HCT116 (cell line): ENCODE data around the gene FAM241A. TPM values are rescaled to one million over a fixed set of nuclear protein-coding genes. Genes with fewer than 3 reads are reported as not detected.

Source experiments
- ATAC-seq: fragments of 200-7000 bp; cut with Tn5 transposase; 2 replicates; pipeline ENCODE4 v1.9.1; 2020; ENCODE audit warnings: mild to moderate bottlenecking, moderate library complexity
- BruUV-seq: library from RNA; stranded (reverse); fragments of 400-500 nt; replicated peaks from 2 replicates; lab custom pipeline; 2021; lab: Mats Ljungman, UMichigan
- CTCF ChIA-PET: fragments of 300-600 bp; sonication (Branson Sonifier 250); formaldehyde crosslinking; loops from one replicate; lab custom pipeline; 2021; ENCODE audit warnings: antibody characterized with exemption; lab: Charles Lee
- POLR2A ChIA-PET: fragments of 300-600, 350-600 bp; sonication (Branson Sonifier 250); formaldehyde crosslinking; loops from one replicate; lab custom pipeline; 2021; ENCODE audit warnings: antibody characterized with exemption; lab: Charles Lee
- RAD21 ChIA-PET, 2 experiments: fragments of 300-600 bp; sonication (Branson Sonifier 250); formaldehyde crosslinking; loops; one replicate each; lab custom pipeline; 2023; ENCODE audit warnings: low total read pairs in 2 of 2; ENCODE audit not compliant: uncharacterized antibody in 2 of 2, unreplicated experiment in 2 of 2, low non-redundant PET in 1 of 2; lab: Charles Lee
- DNase-seq: peaks from one replicate; pipeline ENCODE4 v3.0.0-alpha.2; 2010; ENCODE audit warnings: low read depth, low spot score
- H2AFZ ChIP-seq: fragments of 200-600 bp; shearing (Covaris generic), sonication (generic); 2 replicates; pipeline ENCODE4 v1.6.1; 2017; ENCODE audit warnings: low read depth, mixed run types, mixed read lengths, antibody characterized with exemption, low read length; ENCODE audit not compliant: poor library complexity, severe bottlenecking
- H3K27ac ChIP-seq: 2 replicates; pipeline ENCODE4 v1.5.1; 2012; ENCODE audit warnings: low read depth, low read length
- H3K27me3 ChIP-seq: fragments of 200-600 bp; sonication (generic); 2 replicates; pipeline ENCODE4 v1.6.1; 2016; ENCODE audit warnings: mixed run types, low read length, mixed read lengths; ENCODE audit not compliant: insufficient read depth
- H3K36me3 ChIP-seq, 2 experiments: fragments of 200-500 bp in 1 of 2; fragments of 200-600 bp in 1 of 2; sonication (Bioruptor generic) in 1 of 2; sonication (generic) in 1 of 2; 2 replicates each; pipeline versions ENCODE4 v1.5.1 to v1.6.1; 2014 to 2016; ENCODE audit warnings: low read length in 2 of 2, inconsistent platforms in 1 of 2, mixed read lengths in 1 of 2, mixed run types in 1 of 2; ENCODE audit not compliant: insufficient read depth in 2 of 2, control insufficient read depth in 1 of 2
- H3K4me1 ChIP-seq, 2 experiments: fragments of 200-600 bp in 1 of 2; sonication (generic) in 1 of 2; 2 replicates each; pipeline versions ENCODE4 v1.5.1 to v1.6.1; 2012 to 2017; ENCODE audit warnings: low read length in 2 of 2, inconsistent platforms in 1 of 2, mild to moderate bottlenecking in 1 of 2, mixed read lengths in 1 of 2, mixed run types in 1 of 2, moderate library complexity in 1 of 2; ENCODE audit not compliant: insufficient read depth in 2 of 2, control insufficient read depth in 1 of 2
- H3K4me2 ChIP-seq: fragments of 200-600 bp; sonication (generic); 2 replicates; pipeline ENCODE4 v1.6.1; 2017; ENCODE audit warnings: mixed run types, low read length, mixed read lengths
- H3K4me3 ChIP-seq, 2 experiments: fragments of 200-600 bp in 1 of 2; sonication (generic) in 1 of 2; replicated peaks in 1 of 2; 2 replicates each; pipeline ENCODE4 v1.5.1; 2011 to 2016; ENCODE audit warnings: low read length in 2 of 2, control low read depth in 1 of 2, low read depth in 1 of 2, mild to moderate bottlenecking in 1 of 2, mixed read lengths in 1 of 2, mixed run types in 1 of 2
- H3K79me2 ChIP-seq: fragments of 200-600 bp; sonication (generic); 2 replicates; pipeline ENCODE4 v1.6.1; 2017; ENCODE audit warnings: mild to moderate bottlenecking, mixed run types, low read length, moderate library complexity, mixed read lengths; ENCODE audit not compliant: insufficient read depth
- H3K9ac ChIP-seq: fragments of 200-600 bp; sonication (generic); 2 replicates; pipeline ENCODE4 v1.6.1; 2016; ENCODE audit warnings: low read length, mixed read lengths
- H3K9me2 ChIP-seq: fragments of 200-600 bp; sonication (generic), shearing (Covaris generic); 2 replicates; pipeline ENCODE4 v1.6.1; 2017; ENCODE audit warnings: mixed run types, mild to moderate bottlenecking, moderate library complexity; ENCODE audit not compliant: insufficient read depth
- H3K9me3 ChIP-seq, 2 experiments: fragments of 200-500 bp in 1 of 2; fragments of 200-600 bp in 1 of 2; sonication (Bioruptor generic) in 1 of 2; sonication (generic) in 1 of 2; 2 replicates each; pipeline ENCODE4 v1.6.1; 2014 to 2017; ENCODE audit warnings: low read length in 2 of 2, mixed read lengths in 2 of 2, inconsistent platforms in 1 of 2, low read depth in 1 of 2, mild to moderate bottlenecking in 1 of 2, mixed run types in 1 of 2, moderate library complexity in 1 of 2; ENCODE audit not compliant: control insufficient read depth in 1 of 2, insufficient read depth in 1 of 2
- H4K20me1 ChIP-seq: fragments of 200-600 bp; sonication (generic), shearing (Covaris generic); 2 replicates; pipeline ENCODE4 v1.6.1; 2017; ENCODE audit warnings: mixed run types, mild to moderate bottlenecking, moderate library complexity; ENCODE audit not compliant: insufficient read depth
- CBX3 ChIP-seq: IDR thresholded peaks from 2 replicates; pipeline ENCODE4 v1.6.1; 2012; ENCODE audit warnings: low read depth
- EGR1 ChIP-seq: IDR thresholded peaks from 2 replicates; pipeline ENCODE4 v1.6.1; 2012; ENCODE audit warnings: low read depth
- ELF1 ChIP-seq: IDR thresholded peaks from 2 replicates; pipeline ENCODE4 v1.6.1; 2012; ENCODE audit warnings: low read depth, borderline replicate concordance
- EZH2phosphoT487 ChIP-seq: fragments of 200-600 bp; IDR thresholded peaks from 2 replicates; pipeline ENCODE4 v1.6.1; 2018; ENCODE audit warnings: antibody characterized with exemption, borderline replicate concordance
- FOSL1 ChIP-seq: IDR thresholded peaks from 2 replicates; pipeline ENCODE4 v1.6.1; 2012; ENCODE audit warnings: low read depth
- JUND ChIP-seq: IDR thresholded peaks from 2 replicates; pipeline ENCODE4 v1.6.1; 2012
- POLR2AphosphoS5 ChIP-seq: IDR thresholded peaks from 2 replicates; pipeline ENCODE4 v1.6.1; 2011; ENCODE audit warnings: mild to moderate bottlenecking, low read depth, low read length, moderate library complexity
- RAD21 ChIP-seq: IDR thresholded peaks from 2 replicates; pipeline ENCODE4 v1.6.1; 2012; ENCODE audit warnings: low read depth, mild to moderate bottlenecking
- SIN3A ChIP-seq: IDR thresholded peaks from 2 replicates; pipeline ENCODE4 v1.6.1; 2012; ENCODE audit warnings: low read depth
- SP1 ChIP-seq: IDR thresholded peaks from 2 replicates; pipeline ENCODE4 v1.6.1; 2012; ENCODE audit warnings: low read depth
- SRF ChIP-seq: IDR thresholded peaks from 2 replicates; pipeline ENCODE4 v1.6.1; 2012; ENCODE audit warnings: low read depth
- YY1 ChIP-seq: IDR thresholded peaks from 2 replicates; pipeline ENCODE4 v1.6.1; 2011; ENCODE audit warnings: low read length, low read depth, moderate library complexity, mild to moderate bottlenecking; ENCODE audit not compliant: insufficient replicate concordance; ENCODE audit errors: extremely low read depth
- ZFX ChIP-seq: fragments of 450-650 bp; IDR thresholded peaks from 2 replicates; pipeline ENCODE4 v1.6.1; 2017
- ZNF274 ChIP-seq: fragments of 200-500 bp; sonication (Bioruptor generic); IDR thresholded peaks from 2 replicates; pipeline ENCODE4 v1.6.1; 2014; ENCODE audit warnings: mild to moderate bottlenecking, low read depth, low read length, inconsistent platforms
- intact Hi-C: fragments of 100-400 bp; cut with micrococcal nuclease; formaldehyde crosslinking; loops from 2 replicates; pipeline ENCODE4 v1.10.0; 2022
- total RNA-seq: library from RNA; stranded (reverse); gene quantifications from one replicate; pipeline ENCODE4 v1.2.1, GENCODE V29; 2021; ENCODE audit not compliant: unreplicated experiment
- TF ChIP-seq, protein P1 (sequence below): IDR thresholded peaks from 2 replicates; pipeline ENCODE4 v1.6.1; 2012
- TF ChIP-seq, protein P2 (sequence below), 3 experiments: fragments of 200-600 bp in 1 of 3; sonication (generic) in 1 of 3; IDR thresholded peaks in 2 of 3; conservative IDR thresholded peaks in 1 of 3; 2 replicates each; pipeline ENCODE4 v1.5.1; 2012 to 2017; ENCODE audit warnings: low read depth in 2 of 3, low read length in 2 of 3, antibody characterized with exemption in 1 of 3, borderline replicate concordance in 1 of 3, control low read depth in 1 of 3, mild to moderate bottlenecking in 1 of 3, mixed read lengths in 1 of 3, mixed run types in 1 of 3, moderate library complexity in 1 of 3; ENCODE audit not compliant: insufficient read depth in 1 of 3
- TF ChIP-seq, protein P3 (sequence below): IDR thresholded peaks from 2 replicates; pipeline ENCODE4 v1.6.1; 2012
- TF ChIP-seq, protein P4 (sequence below): IDR thresholded peaks from 2 replicates; pipeline ENCODE4 v1.6.1; 2011; ENCODE audit warnings: mild to moderate bottlenecking, low read length, moderate library complexity; ENCODE audit not compliant: insufficient replicate concordance; ENCODE audit errors: extremely low read depth

Gene FAM241A
- total RNA-seq, 1 experiment from 2014 or later, result 4.5 TPM

DNA sequence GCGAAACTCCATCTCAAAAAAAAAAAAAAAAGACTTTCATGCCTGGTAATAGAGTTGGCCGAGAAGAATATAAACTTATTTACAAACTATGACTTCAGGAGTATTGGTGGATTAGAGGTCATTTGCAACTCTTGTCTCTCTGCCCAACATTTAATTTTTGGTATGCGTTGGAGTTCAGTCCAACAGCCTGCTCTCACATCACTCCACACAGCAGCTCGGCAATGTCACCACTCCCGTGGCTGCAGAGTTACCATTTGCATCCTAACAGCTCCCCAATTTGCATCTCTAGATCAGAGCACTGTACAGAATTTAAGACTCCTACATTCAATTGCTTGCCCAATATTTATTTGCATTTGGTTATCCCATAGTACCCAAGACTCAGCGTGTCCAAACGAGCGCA is 45.4 kb downstream of the FAM241A start:
- POLR2A ChIA-PET, result no interaction called here
- intact Hi-C loops, result no loop called here
- BruUV-seq, result no TSS peak

More for the DNA sequence above, 45.4 kb downstream of the FAM241A start:
- DNase-seq (no peak), ATAC-seq (no peak)
- Histone ChIP-seq H3K27me3 (no peaks in the 10 kb centered on the region), H3K27ac (no peak overlapping the region), H2AFZ (no peak overlapping the region), H3K4me2 (no peak overlapping the region), H3K9ac (no peak overlapping the region), H3K79me2 (no peaks in the 10 kb centered on the region), H3K4me1 (no peaks in the 10 kb centered on the region), H3K4me3 (no peak overlapping the region)
- CTCF ChIA-PET, result interaction anchor here (1.2 to 1.4 kb wide), 2 partner anchors 11 to 91 kb away, joined by 3 to 6 read pairs; no protein-coding TSS in a partner anchor
- RAD21 ChIA-PET, result no interaction called here
- TF ChIP-seq POLR2AphosphoS5 (no peak), YY1 (no peak), ZFX (no peak), JUND (no peak), SP1 (no peak), SIN3A (no peak), CBX3 (no peak), ELF1 (no peak), EZH2phosphoT487 (no peak), EGR1 (no peak), SRF (no peak), ZNF274 (no peak), FOSL1 (no peak), RAD21 (no peak)
- TF ChIP-seq, protein P1, sequence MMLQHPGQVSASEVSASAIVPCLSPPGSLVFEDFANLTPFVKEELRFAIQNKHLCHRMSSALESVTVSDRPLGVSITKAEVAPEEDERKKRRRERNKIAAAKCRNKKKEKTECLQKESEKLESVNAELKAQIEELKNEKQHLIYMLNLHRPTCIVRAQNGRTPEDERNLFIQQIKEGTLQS, result no peak
- TF ChIP-seq, protein P2, sequence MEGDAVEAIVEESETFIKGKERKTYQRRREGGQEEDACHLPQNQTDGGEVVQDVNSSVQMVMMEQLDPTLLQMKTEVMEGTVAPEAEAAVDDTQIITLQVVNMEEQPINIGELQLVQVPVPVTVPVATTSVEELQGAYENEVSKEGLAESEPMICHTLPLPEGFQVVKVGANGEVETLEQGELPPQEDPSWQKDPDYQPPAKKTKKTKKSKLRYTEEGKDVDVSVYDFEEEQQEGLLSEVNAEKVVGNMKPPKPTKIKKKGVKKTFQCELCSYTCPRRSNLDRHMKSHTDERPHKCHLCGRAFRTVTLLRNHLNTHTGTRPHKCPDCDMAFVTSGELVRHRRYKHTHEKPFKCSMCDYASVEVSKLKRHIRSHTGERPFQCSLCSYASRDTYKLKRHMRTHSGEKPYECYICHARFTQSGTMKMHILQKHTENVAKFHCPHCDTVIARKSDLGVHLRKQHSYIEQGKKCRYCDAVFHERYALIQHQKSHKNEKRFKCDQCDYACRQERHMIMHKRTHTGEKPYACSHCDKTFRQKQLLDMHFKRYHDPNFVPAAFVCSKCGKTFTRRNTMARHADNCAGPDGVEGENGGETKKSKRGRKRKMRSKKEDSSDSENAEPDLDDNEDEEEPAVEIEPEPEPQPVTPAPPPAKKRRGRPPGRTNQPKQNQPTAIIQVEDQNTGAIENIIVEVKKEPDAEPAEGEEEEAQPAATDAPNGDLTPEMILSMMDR (IDR thresholded peaks at IDR 0.05 in 2 of 3, conservative IDR thresholded peaks at IDR 0.05 in 1 of 3; ENCODE audit: borderline replicate concordance in 1 of 3, insufficient read depth in 1 of 3, low read depth in 2 of 3, low read length in 2 of 3), result no peak
- TF ChIP-seq, protein P3, sequence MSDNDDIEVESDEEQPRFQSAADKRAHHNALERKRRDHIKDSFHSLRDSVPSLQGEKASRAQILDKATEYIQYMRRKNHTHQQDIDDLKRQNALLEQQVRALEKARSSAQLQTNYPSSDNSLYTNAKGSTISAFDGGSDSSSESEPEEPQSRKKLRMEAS, result no peak
- TF ChIP-seq, protein P4, sequence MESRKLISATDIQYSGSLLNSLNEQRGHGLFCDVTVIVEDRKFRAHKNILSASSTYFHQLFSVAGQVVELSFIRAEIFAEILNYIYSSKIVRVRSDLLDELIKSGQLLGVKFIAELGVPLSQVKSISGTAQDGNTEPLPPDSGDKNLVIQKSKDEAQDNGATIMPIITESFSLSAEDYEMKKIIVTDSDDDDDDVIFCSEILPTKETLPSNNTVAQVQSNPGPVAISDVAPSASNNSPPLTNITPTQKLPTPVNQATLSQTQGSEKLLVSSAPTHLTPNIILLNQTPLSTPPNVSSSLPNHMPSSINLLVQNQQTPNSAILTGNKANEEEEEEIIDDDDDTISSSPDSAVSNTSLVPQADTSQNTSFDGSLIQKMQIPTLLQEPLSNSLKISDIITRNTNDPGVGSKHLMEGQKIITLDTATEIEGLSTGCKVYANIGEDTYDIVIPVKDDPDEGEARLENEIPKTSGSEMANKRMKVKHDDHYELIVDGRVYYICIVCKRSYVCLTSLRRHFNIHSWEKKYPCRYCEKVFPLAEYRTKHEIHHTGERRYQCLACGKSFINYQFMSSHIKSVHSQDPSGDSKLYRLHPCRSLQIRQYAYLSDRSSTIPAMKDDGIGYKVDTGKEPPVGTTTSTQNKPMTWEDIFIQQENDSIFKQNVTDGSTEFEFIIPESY, result no peak
- TF ChIP-seq, all 23 proteins: peak for 0
- H3K9me2 ChIP-seq, result no peaks in the 10 kb centered on the region
- H3K9me3 ChIP-seq, result no peaks in the 10 kb centered on the region
- H4K20me1 ChIP-seq, result no peaks in the 10 kb centered on the region
- no peaks in the 10 kb centered on the region for H3K36me3 ChIP-seq
